ENCODE results near the gene PITPNC1.
"Not testable (repeated sequence)": the region's sequence is repeated elsewhere in the genome, so short reads cannot be mapped to it uniquely, and the experiment has no call there.

PITPNC1 gene

GRCh38 chr17:67558740-67559380 is 181.8 kb downstream of the PITPNC1 start:
- no peak for DNase-seq

- DNase-seq, result no peak
These were observed 182.4 kb downstream of the PITPNC1 start for GRCh38 chr17:67559381-67559966.

- DNase-seq, result no peak
These were observed 184.9 kb downstream of the PITPNC1 start for GRCh38 chr17:67562005-67562404.

- no peak for DNase-seq
These were observed 186.7 kb downstream of the PITPNC1 start for GRCh38 chr17:67563692-67564228.

- DNase-seq, result no peak
These were observed 188.0 kb downstream of the PITPNC1 start for GRCh38 chr17:67565068-67565467.

- DNase-seq, result no peak
These were observed 189.6 kb downstream of the PITPNC1 start for GRCh38 chr17:67566656-67567055.

GRCh38 chr17:67569015-67569451 is 192.0 kb downstream of the PITPNC1 start:
- peak; percentile 17 for DNase-seq

- no peak for DNase-seq
These were observed 192.8 kb downstream of the PITPNC1 start for GRCh38 chr17:67569873-67570272.

GRCh38 chr17:67570797-67571196 is 193.7 kb downstream of the PITPNC1 start:
- DNase-seq, result no peak

GRCh38 chr17:67571478-67571877 is 194.4 kb downstream of the PITPNC1 start:
- no peak for DNase-seq

- DNase-seq, result no peak
These were observed 197.0 kb downstream of the PITPNC1 start for GRCh38 chr17:67573987-67574657.

GRCh38 chr17:67574658-67575293 is 197.7 kb downstream of the PITPNC1 start:
- DNase-seq, result no peak

GRCh38 chr17:67575325-67575724 is 198.2 kb downstream of the PITPNC1 start:
- no peak for DNase-seq

- DNase-seq, result no peak
These were observed 199.5 kb downstream of the PITPNC1 start for GRCh38 chr17:67576471-67577115.

GRCh38 chr17:67577429-67578141 is 200.5 kb downstream of the PITPNC1 start:
- DNase-seq, result no peak

- DNase-seq, result no peak
These were observed 201.0 kb downstream of the PITPNC1 start for GRCh38 chr17:67578142-67578457.

- DNase-seq, result not testable (repeated sequence)
These were observed 201.8 kb downstream of the PITPNC1 start for GRCh38 chr17:67578679-67579405.

- DNase-seq, result no peak
These were observed 205.6 kb downstream of the PITPNC1 start for GRCh38 chr17:67582673-67583081.

GRCh38 chr17:67585077-67585602 is 208.1 kb downstream of the PITPNC1 start:
- peak; percentile 20 for DNase-seq

GRCh38 chr17:67588326-67588725 is 211.2 kb downstream of the PITPNC1 start:
- DNase-seq, result peak; percentile 2

- DNase-seq, result no peak
These were observed 217.2 kb downstream of the PITPNC1 start for GRCh38 chr17:67594115-67594880.

Data from activated CD8-positive, alpha-beta memory T cell treated with anti-CD3 and anti-CD28 coated beads, Interleukin-2, amount 50 U/mL, for 48 hours (primary cell).